K562 (cell line): ENCODE data around the gene MMP10. TPM values are rescaled to one million over a fixed set of nuclear protein-coding genes. Genes with fewer than 3 reads are reported as not detected.

ENCODE experiments used
- ATAC-seq: fragments of 200-7000 bp; cut with Tn5 transposase; 3 replicates; pipeline ENCODE4 v1.9.1; 2020; ENCODE audit warnings: moderate library complexity
- BruUV-seq: library from RNA; stranded (reverse); fragments of 400-500 nt; replicated peaks from 2 replicates; lab custom pipeline; 2021; lab: Mats Ljungman, UMichigan
- CTCF ChIA-PET: fragments of 300-600 bp; formaldehyde crosslinking; extraction: SDS; loops from one replicate; lab custom pipeline; 2021; ENCODE audit warnings: low intra/inter-chr PET ratio; lab: Yijun Ruan, JAX
- POLR2A ChIA-PET: fragments of 300-600, 350-650 bp; sonication (Branson Sonifier 250); formaldehyde crosslinking; extraction: SDS; loops from one replicate; lab custom pipeline; 2021; ENCODE audit warnings: antibody characterized with exemption, inconsistent platforms; lab: Yijun Ruan, JAX
- DNase-seq, 4 experiments: peaks; one replicate each; pipeline versions ENCODE4 v3.0.0 to v3.0.0-alpha.2; 2011 to 2018; ENCODE audit warnings: low spot score in 3 of 4, mixed read lengths in 3 of 4; ENCODE audit errors: extremely low read depth in 1 of 4
- FAIRE-seq: peaks from 2 replicates; lab custom pipeline; 2011; peaks lifted over from hg19 to GRCh38; lab: Jason Lieb, UNC
- H2AFZ ChIP-seq: 2 replicates; pipeline ENCODE4 v1.6.0; 2011; ENCODE audit warnings: low read depth, low read length, control low read depth, inconsistent platforms
- H3K27ac ChIP-seq: fragments of 200-600 bp; 3 replicates; pipeline ENCODE4 v1.8.0; 2011; ENCODE audit warnings: low read depth, mild to moderate bottlenecking, control low read depth, inconsistent platforms, low read length, moderate library complexity, mixed read lengths; ENCODE audit errors: extremely low read depth
- H3K27me3 ChIP-seq, 2 experiments: fragments of 300-600 bp in 1 of 2; 2 replicates in 1 of 2; 3 replicates in 1 of 2; pipeline versions ENCODE4 v1.6.0 to v1.8.0; 2011; ENCODE audit warnings: inconsistent platforms in 2 of 2, low read length in 2 of 2, mild to moderate bottlenecking in 1 of 2, mixed read lengths in 1 of 2, moderate library complexity in 1 of 2; ENCODE audit not compliant: control insufficient read depth in 2 of 2, insufficient read depth in 2 of 2
- H3K36me3 ChIP-seq: fragments of 300-600 bp; 3 replicates; pipeline ENCODE4 v1.8.0; 2011; ENCODE audit warnings: mild to moderate bottlenecking, low read length, inconsistent platforms; ENCODE audit not compliant: control insufficient read depth, insufficient read depth
- H3K4me1 ChIP-seq, 2 experiments: fragments of 200-600 bp in 1 of 2; replicated peaks in 1 of 2; 2 replicates in 1 of 2; 3 replicates in 1 of 2; pipeline versions ENCODE4 v1.5.1 to v1.8.0; 2011; ENCODE audit warnings: inconsistent platforms in 2 of 2, low read length in 2 of 2, mild to moderate bottlenecking in 1 of 2, mixed read lengths in 1 of 2, moderate library complexity in 1 of 2; ENCODE audit not compliant: control insufficient read depth in 2 of 2, insufficient read depth in 2 of 2
- H3K4me2 ChIP-seq: 2 replicates; pipeline ENCODE4 v1.6.1; 2011; ENCODE audit warnings: low read length, control low read depth, inconsistent platforms, mixed read lengths; ENCODE audit not compliant: insufficient read depth
- H3K4me3 ChIP-seq: fragments of 200-600 bp; sonication (generic), shearing (Covaris generic); 2 replicates; pipeline ENCODE4 v1.5.1; 2016; ENCODE audit warnings: control low read depth, inconsistent platforms
- H3K79me2 ChIP-seq: fragments of 200-600 bp; 3 replicates; pipeline ENCODE4 v1.8.0; 2011; ENCODE audit warnings: low read length, inconsistent platforms; ENCODE audit not compliant: control insufficient read depth, insufficient read depth
- H3K9ac ChIP-seq, 2 experiments: 2 replicates each; pipeline versions ENCODE4 v1.6.0 to v1.6.1; 2011; ENCODE audit warnings: low read depth in 2 of 2, low read length in 2 of 2, control low read depth in 1 of 2, inconsistent platforms in 1 of 2, mild to moderate bottlenecking in 1 of 2, mixed read lengths in 1 of 2; ENCODE audit not compliant: insufficient read depth in 1 of 2
- H3K9me1 ChIP-seq: one replicate; pipeline ENCODE4 v1.6.0; 2011; ENCODE audit warnings: inconsistent platforms, mild to moderate bottlenecking, low read length, moderate library complexity; ENCODE audit not compliant: control insufficient read depth, insufficient read depth
- H3K9me3 ChIP-seq: replicated peaks from 2 replicates; pipeline ENCODE4 v1.5.1; 2011; ENCODE audit warnings: low read depth, low read length, inconsistent platforms; ENCODE audit not compliant: control insufficient read depth, insufficient read depth
- H4K20me1 ChIP-seq: replicated peaks from 2 replicates; pipeline ENCODE4 v1.6.1; 2011; ENCODE audit warnings: low read length, inconsistent platforms, mixed read lengths; ENCODE audit not compliant: control insufficient read depth, insufficient read depth
- E4F1 ChIP-seq: fragments of 250-450 bp; sonication (Bioruptor Pico); IDR thresholded peaks from 2 replicates; pipeline ENCODE4 v1.5.0; 2021; ENCODE audit warnings: mild to moderate bottlenecking, borderline replicate concordance
- HDGF ChIP-seq: fragments of 450-650 bp; IDR thresholded peaks from 2 replicates; pipeline ENCODE4 v1.6.1; 2016
- ILF3 ChIP-seq: fragments of 450-650 bp; IDR thresholded peaks from 2 replicates; pipeline ENCODE4 v1.6.1; 2018; ENCODE audit warnings: antibody characterized with exemption, mild to moderate bottlenecking, moderate library complexity, borderline replicate concordance
- MCM2 ChIP-seq: fragments of 450-650 bp; IDR thresholded peaks from 2 replicates; pipeline ENCODE4 v1.6.1; 2017; ENCODE audit warnings: low read depth, mild to moderate bottlenecking
- PHB2 ChIP-seq: fragments of 450-650 bp; IDR thresholded peaks from 2 replicates; pipeline ENCODE4 v1.6.1; 2017; ENCODE audit warnings: low read depth
- ZBTB8A ChIP-seq: fragments of 450-650 bp; IDR thresholded peaks from 2 replicates; pipeline ENCODE4 v1.6.1; 2018; ENCODE audit warnings: mild to moderate bottlenecking, moderate library complexity; ENCODE audit not compliant: partially characterized antibody
- ZNF239 ChIP-seq: fragments of 250-450 bp; sonication (Bioruptor Pico); IDR thresholded peaks from 2 replicates; pipeline ENCODE4 v1.4.0; 2020; ENCODE audit warnings: mild to moderate bottlenecking
- ZNF584 ChIP-seq: fragments of 200-800 bp; sonication (Bioruptor generic); IDR thresholded peaks from 2 replicates; pipeline ENCODE4 v1.6.1; 2016; ENCODE audit warnings: low read depth, mild to moderate bottlenecking, missing genetic modification characterization, missing compliant biosample characterization
- ZSCAN32 ChIP-seq: fragments of 450-650 bp; formaldehyde crosslinking; IDR thresholded peaks from 2 replicates; pipeline ENCODE4 v1.4.0; 2020; ENCODE audit warnings: mild to moderate bottlenecking, moderate library complexity
- WGBS: fragments of 100-300 bp; shearing (Covaris generic); methylation state at CpG from one replicate; pipeline ENCODE4 v1.1.6; 2016; ENCODE audit warnings: low coverage, mixed read lengths; ENCODE audit not compliant: insufficient coverage; ENCODE audit errors: missing lambda C conversion rate; 5-methylcytosine and 5-hydroxymethylcytosine counted together
- in situ Hi-C: fragments of 300-500 bp; cut with MboI; formaldehyde crosslinking; loops from 4 replicates; pipeline ENCODE4 v1.15.0; 2018; ENCODE audit warnings: inconsistent platforms, mixed read lengths
- intact Hi-C: fragments of 100-400 bp; cut with micrococcal nuclease; formaldehyde crosslinking; loops from 2 replicates; pipeline ENCODE4 v1.14.2; 2022
- polyA plus RNA-seq, 8 experiments: library from polyadenylated mRNA; depleted of rRNA in 4 of 8; stranded (reverse) in 5 of 8; unstranded in 3 of 8; fragments of >200 nt; fragmentation: Nextera tagmentation in 2 of 8; fragmentation: Illumina TruSeq in 1 of 8; extraction: Ambion mirVana in 2 of 8; extraction: Trizol in 1 of 8; gene quantifications; 2 replicates each; pipeline versions ENCODE4 v1.2.1 to v1.2.3, GENCODE V29; 2011 to 2014; ENCODE audit warnings: inconsistent platforms in 1 of 8, missing spikeins in 1 of 8
- total RNA-seq, 7 experiments: library from RNA; depleted of rRNA in 6 of 7; stranded (reverse); fragments of >200 nt in 6 of 7; fragmentation: Illumina TruSeq in 2 of 7; extraction: Trizol in 2 of 7; gene quantifications; 2 replicates each; pipeline versions ENCODE4 v1.2.1 to v1.2.3, GENCODE V29; 2011 to 2021; ENCODE audit warnings: low replicate concordance in 1 of 7

The MMP10 gene
- total and polyA plus RNA-seq, 9 of the 15 experiments (the other 6 are each of a cell fraction or from before 2014, with no cell fraction given): not detected

DNA sequence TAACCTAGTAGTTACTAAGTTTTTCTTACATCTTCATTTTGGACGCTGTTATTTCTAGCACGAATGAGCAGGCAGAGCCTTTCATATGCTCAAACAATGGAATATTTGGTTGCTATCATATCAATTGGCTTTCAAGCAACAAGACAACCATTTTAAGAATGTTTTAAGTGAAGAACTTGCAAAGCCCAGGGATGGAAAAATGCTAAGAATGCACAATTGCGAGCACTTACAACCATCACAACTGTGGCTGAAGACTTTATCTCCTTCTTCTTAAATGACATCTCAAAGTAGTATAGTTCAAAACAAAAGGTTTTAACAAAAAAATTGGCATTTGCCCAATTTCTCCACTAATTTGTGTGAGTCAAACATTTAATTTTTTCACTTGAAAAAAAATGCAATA is 25.9 kb upstream of the MMP10 start:
- Histone ChIP-seq H3K9me3 (no peaks in the 10 kb centered on the region), H3K4me1 (no peaks in the 10 kb centered on the region; a peak in 1 of 5 replicates), H3K27ac (no peak overlapping the region), H4K20me1 (no peaks in the 10 kb centered on the region), H2AFZ (no peak overlapping the region), H3K27me3 (no peaks in the 10 kb centered on the region), H3K9ac (no peak overlapping the region), H3K36me3 (no peaks in the 10 kb centered on the region), H3K4me2 (no peak overlapping the region), H3K9me1 (no peaks in the 10 kb centered on the region), H3K4me3 (no peak overlapping the region), H3K79me2 (no peaks in the 10 kb centered on the region)
- POLR2A ChIA-PET: no interaction called here
- FAIRE-seq: no peak
- no TSS peak for BruUV-seq
- in situ Hi-C loops (no loop called here), intact Hi-C loops (loop anchor here (10.0 kb wide), 1 partner anchor 139 kb away; no protein-coding TSS in a partner anchor)
- CTCF ChIA-PET: no interaction called here
- DNase-seq: no peak
- WGBS: 0% methylated on average over 3 of the region's 3 CpGs
- no peak for ATAC-seq
- no peak for TF ChIP-seq E4F1 (CRISPR knock-in tag)
- no peak for TF ChIP-seq MCM2
- TF ChIP-seq ILF3: no peak
- TF ChIP-seq ZBTB8A: no peak
- TF ChIP-seq ZSCAN32 (CRISPR knock-in tag): no peak
- TF ChIP-seq ZNF584 (CRISPR knock-in tag): no peak
- no peak for TF ChIP-seq PHB2
- TF ChIP-seq ZNF239 (CRISPR knock-in tag): no peak
- TF ChIP-seq HDGF: no peak
